ENCODE results near the gene PHIP. TPM values are rescaled to one million over a fixed set of nuclear protein-coding genes. Genes with fewer than 3 reads are reported as not detected.

Gene PHIP
- total RNA-seq, 1 experiment from 2014 or later, result 22.6 TPM

DNA sequence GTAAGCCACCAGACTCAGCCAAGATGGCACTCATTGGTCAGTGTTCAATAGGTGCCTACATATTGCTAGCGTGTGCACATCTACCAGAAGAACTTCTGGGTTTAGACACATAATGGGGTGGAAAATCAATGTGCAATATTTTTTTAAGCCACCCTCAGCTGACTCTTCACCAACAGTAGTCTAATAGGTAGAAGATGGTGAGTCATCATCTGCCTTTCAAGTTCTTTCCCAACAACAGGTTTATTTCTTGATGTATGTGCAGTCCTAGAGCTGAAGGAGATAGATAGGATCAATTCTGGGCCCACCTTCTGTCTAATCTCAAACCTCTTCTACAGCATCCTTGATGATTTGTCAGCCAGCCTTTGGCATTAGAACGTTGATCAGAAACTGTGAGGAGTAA is 169.4 kb downstream of the PHIP start:
- H4K20me1 ChIP-seq (ENCODE audit: insufficient read depth), result no peaks in the 10 kb centered on the region
- H3K4me1 ChIP-seq (ENCODE audit: control insufficient read depth in 1 of 2, insufficient read depth in 2 of 2, low read length in 2 of 2), result no peaks in the 10 kb centered on the region
- H3K36me3 ChIP-seq (ENCODE audit: control insufficient read depth in 1 of 2, insufficient read depth in 2 of 2, low read length in 2 of 2), result no peaks in the 10 kb centered on the region
- DNase-seq (ENCODE audit: low read depth, low spot score) (no peak), ATAC-seq (no peak)
- no peaks in the 10 kb centered on the region for H3K79me2 ChIP-seq (ENCODE audit: insufficient read depth, low read length)
- ChIA-PET RAD21 (ENCODE audit: low non-redundant PET in 1 of 2, low total read pairs in 2 of 2, uncharacterized antibody in 2 of 2, unreplicated experiment in 2 of 2) (no interaction called here), POLR2A (no interaction called here), CTCF (no interaction called here)
- H3K9ac ChIP-seq (ENCODE audit: low read length), result no peak overlapping the region
- intact Hi-C loops (cut with micrococcal nuclease), result no loop called here
- H3K9me2 ChIP-seq (ENCODE audit: insufficient read depth), result no peaks in the 10 kb centered on the region
- no peak overlapping the region for H3K4me3 ChIP-seq (replicated peaks in 1 of 2; ENCODE audit: low read depth in 1 of 2, low read length in 2 of 2)
- no peak overlapping the region for H3K4me2 ChIP-seq (ENCODE audit: low read length)
- H3K27ac ChIP-seq (ENCODE audit: low read depth, low read length), result no peak overlapping the region
- H2AFZ ChIP-seq (ENCODE audit: low read depth, low read length, poor library complexity, severe bottlenecking), result no peak overlapping the region
- no peaks in the 10 kb centered on the region for H3K9me3 ChIP-seq (ENCODE audit: control insufficient read depth in 1 of 2, insufficient read depth in 1 of 2, low read depth in 1 of 2, low read length in 2 of 2)
- no peaks in the 10 kb centered on the region for H3K27me3 ChIP-seq (ENCODE audit: insufficient read depth, low read length)
- no TSS peak for BruUV-seq (replicated peaks)
- TF ChIP-seq, protein P1, sequence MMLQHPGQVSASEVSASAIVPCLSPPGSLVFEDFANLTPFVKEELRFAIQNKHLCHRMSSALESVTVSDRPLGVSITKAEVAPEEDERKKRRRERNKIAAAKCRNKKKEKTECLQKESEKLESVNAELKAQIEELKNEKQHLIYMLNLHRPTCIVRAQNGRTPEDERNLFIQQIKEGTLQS (IDR thresholded peaks at IDR 0.05), result no peak
- TF ChIP-seq YY1 (IDR thresholded peaks at IDR 0.05; ENCODE audit: extremely low read depth, insufficient replicate concordance, low read depth, low read length) (no peak), EGR1 (IDR thresholded peaks at IDR 0.05; ENCODE audit: low read depth) (no peak), SRF (IDR thresholded peaks at IDR 0.05; ENCODE audit: low read depth) (no peak), CEBPB (IDR thresholded peaks at IDR 0.05; ENCODE audit: low read depth) (no peak), FOSL1 (IDR thresholded peaks at IDR 0.05; ENCODE audit: low read depth) (no peak), POLR2AphosphoS5 (IDR thresholded peaks at IDR 0.05; ENCODE audit: low read depth, low read length) (no peak), RAD21 (IDR thresholded peaks at IDR 0.05; ENCODE audit: low read depth) (no peak), EZH2phosphoT487 (IDR thresholded peaks at IDR 0.05; ENCODE audit: borderline replicate concordance) (no peak)
- TF ChIP-seq, protein P2, sequence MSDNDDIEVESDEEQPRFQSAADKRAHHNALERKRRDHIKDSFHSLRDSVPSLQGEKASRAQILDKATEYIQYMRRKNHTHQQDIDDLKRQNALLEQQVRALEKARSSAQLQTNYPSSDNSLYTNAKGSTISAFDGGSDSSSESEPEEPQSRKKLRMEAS (IDR thresholded peaks at IDR 0.05), result no peak
- TF ChIP-seq, protein P3, sequence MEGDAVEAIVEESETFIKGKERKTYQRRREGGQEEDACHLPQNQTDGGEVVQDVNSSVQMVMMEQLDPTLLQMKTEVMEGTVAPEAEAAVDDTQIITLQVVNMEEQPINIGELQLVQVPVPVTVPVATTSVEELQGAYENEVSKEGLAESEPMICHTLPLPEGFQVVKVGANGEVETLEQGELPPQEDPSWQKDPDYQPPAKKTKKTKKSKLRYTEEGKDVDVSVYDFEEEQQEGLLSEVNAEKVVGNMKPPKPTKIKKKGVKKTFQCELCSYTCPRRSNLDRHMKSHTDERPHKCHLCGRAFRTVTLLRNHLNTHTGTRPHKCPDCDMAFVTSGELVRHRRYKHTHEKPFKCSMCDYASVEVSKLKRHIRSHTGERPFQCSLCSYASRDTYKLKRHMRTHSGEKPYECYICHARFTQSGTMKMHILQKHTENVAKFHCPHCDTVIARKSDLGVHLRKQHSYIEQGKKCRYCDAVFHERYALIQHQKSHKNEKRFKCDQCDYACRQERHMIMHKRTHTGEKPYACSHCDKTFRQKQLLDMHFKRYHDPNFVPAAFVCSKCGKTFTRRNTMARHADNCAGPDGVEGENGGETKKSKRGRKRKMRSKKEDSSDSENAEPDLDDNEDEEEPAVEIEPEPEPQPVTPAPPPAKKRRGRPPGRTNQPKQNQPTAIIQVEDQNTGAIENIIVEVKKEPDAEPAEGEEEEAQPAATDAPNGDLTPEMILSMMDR (IDR thresholded peaks at IDR 0.05 in 2 of 3, conservative IDR thresholded peaks at IDR 0.05 in 1 of 3; ENCODE audit: borderline replicate concordance in 1 of 3, insufficient read depth in 1 of 3, low read depth in 2 of 3, low read length in 2 of 3), result no peak

Measured in HCT116 (cell line).